ENCODE measurements around the gene AKAP12. TPM values are rescaled to one million over a fixed set of nuclear protein-coding genes. Genes with fewer than 3 reads are reported as not detected.
A peak's percentile ranks its signal among the peaks of the same experiment; 100 is the strongest.

AKAP12 gene
- total and polyA plus RNA-seq, 4 donors: 9.4 to 110 (median 24.6) TPM

- Histone ChIP-seq H3K27ac (ENCODE audit: low read depth in 1 of 2, low read length in 1 of 2) (no peak overlapping the region), H3K36me3 (ENCODE audit: control insufficient read depth in 4 of 4, insufficient read depth in 4 of 4, low read length in 4 of 4) (no peaks in the 10 kb centered on the region), H3K27me3 (ENCODE audit: control insufficient read depth in 3 of 3, insufficient read depth in 3 of 3, low read length in 2 of 3) (no peaks in the 10 kb centered on the region), H3K9me3 (ENCODE audit: control insufficient read depth in 4 of 4, insufficient read depth in 3 of 4, low read length in 3 of 4) (no peaks in the 10 kb centered on the region), H3K9ac (ENCODE audit: insufficient read depth in 1 of 2, low read length in 2 of 2) (no peak overlapping the region), H3K4me1 (ENCODE audit: control insufficient read depth in 5 of 5, insufficient read depth in 5 of 5, low read length in 5 of 5) (peaks cover 0 to 10% (median 0%) of the 10 kb centered on the region in 5 donors), H3K4me3 (no peak overlapping the region)
- ATAC-seq (ENCODE audit: insufficient read depth, low FRiP score): no peak
- DNase-seq: peak in 2 of 3 donors; percentile 32 to 81
- TF ChIP-seq, protein P1, sequence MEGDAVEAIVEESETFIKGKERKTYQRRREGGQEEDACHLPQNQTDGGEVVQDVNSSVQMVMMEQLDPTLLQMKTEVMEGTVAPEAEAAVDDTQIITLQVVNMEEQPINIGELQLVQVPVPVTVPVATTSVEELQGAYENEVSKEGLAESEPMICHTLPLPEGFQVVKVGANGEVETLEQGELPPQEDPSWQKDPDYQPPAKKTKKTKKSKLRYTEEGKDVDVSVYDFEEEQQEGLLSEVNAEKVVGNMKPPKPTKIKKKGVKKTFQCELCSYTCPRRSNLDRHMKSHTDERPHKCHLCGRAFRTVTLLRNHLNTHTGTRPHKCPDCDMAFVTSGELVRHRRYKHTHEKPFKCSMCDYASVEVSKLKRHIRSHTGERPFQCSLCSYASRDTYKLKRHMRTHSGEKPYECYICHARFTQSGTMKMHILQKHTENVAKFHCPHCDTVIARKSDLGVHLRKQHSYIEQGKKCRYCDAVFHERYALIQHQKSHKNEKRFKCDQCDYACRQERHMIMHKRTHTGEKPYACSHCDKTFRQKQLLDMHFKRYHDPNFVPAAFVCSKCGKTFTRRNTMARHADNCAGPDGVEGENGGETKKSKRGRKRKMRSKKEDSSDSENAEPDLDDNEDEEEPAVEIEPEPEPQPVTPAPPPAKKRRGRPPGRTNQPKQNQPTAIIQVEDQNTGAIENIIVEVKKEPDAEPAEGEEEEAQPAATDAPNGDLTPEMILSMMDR (IDR thresholded peaks at IDR 0.05; ENCODE audit: control extremely low read depth, extremely low read depth): no peak
Observed at GRCh38 chr6:151224076-151224475, 15.7 kb upstream of the AKAP12 start.

GRCh38 chr6:151225919-151226318, 13.8 kb upstream of the AKAP12 start:
- Histone ChIP-seq H3K4me3 (no peak overlapping the region), H3K9ac (ENCODE audit: insufficient read depth in 1 of 2, low read length in 2 of 2) (no peak overlapping the region), H3K27me3 (ENCODE audit: control insufficient read depth in 3 of 3, insufficient read depth in 3 of 3, low read length in 2 of 3) (no peaks in the 10 kb centered on the region), H3K27ac (ENCODE audit: low read depth in 1 of 2, low read length in 1 of 2) (no peak overlapping the region), H3K4me1 (ENCODE audit: control insufficient read depth in 5 of 5, insufficient read depth in 5 of 5, low read length in 5 of 5) (peaks cover 0 to 10% (median 0%) of the 10 kb centered on the region in 5 donors), H3K36me3 (ENCODE audit: control insufficient read depth in 4 of 4, insufficient read depth in 4 of 4, low read length in 4 of 4) (no peaks in the 10 kb centered on the region), H3K9me3 (ENCODE audit: control insufficient read depth in 4 of 4, insufficient read depth in 3 of 4, low read length in 3 of 4) (no peaks in the 10 kb centered on the region)
- DNase-seq (no peak), ATAC-seq (ENCODE audit: insufficient read depth, low FRiP score) (no peak)
- 91 to 94% methylated on average over 11 of the region's 11 CpGs for whole genome bisulfite sequencing, 2 donors
- TF ChIP-seq, protein P1 (IDR thresholded peaks at IDR 0.05; ENCODE audit: control extremely low read depth, extremely low read depth): no peak

- Histone ChIP-seq H3K4me3 (no peak overlapping the region), H3K27me3 (ENCODE audit: control insufficient read depth in 3 of 3, insufficient read depth in 3 of 3, low read length in 2 of 3) (no peaks in the 10 kb centered on the region), H3K4me1 (ENCODE audit: control insufficient read depth in 5 of 5, insufficient read depth in 5 of 5, low read length in 5 of 5) (peaks cover 0 to 7% (median 0%) of the 10 kb centered on the region in 5 donors), H3K27ac (ENCODE audit: low read depth in 1 of 2, low read length in 1 of 2) (no peak overlapping the region), H3K9ac (ENCODE audit: insufficient read depth in 1 of 2, low read length in 2 of 2) (no peak overlapping the region), H3K36me3 (ENCODE audit: control insufficient read depth in 4 of 4, insufficient read depth in 4 of 4, low read length in 4 of 4) (no peaks in the 10 kb centered on the region), H3K9me3 (ENCODE audit: control insufficient read depth in 4 of 4, insufficient read depth in 3 of 4, low read length in 3 of 4) (no peaks in the 10 kb centered on the region)
- DNase-seq (no peak), ATAC-seq (ENCODE audit: insufficient read depth, low FRiP score) (no peak)
- TF ChIP-seq, protein P1 (IDR thresholded peaks at IDR 0.05; ENCODE audit: control extremely low read depth, extremely low read depth): no peak
- WGBS, 2 donors: 92 to 96% methylated on average over 3 of the region's 3 CpGs
Observed at GRCh38 chr6:151228788-151229400, 10.9 kb upstream of the AKAP12 start.

Measured in lung (tissue), 12 donors.